GM12878 (cell line): Measurements from ENCODE around the gene FKTN. TPM values are rescaled to one million over a fixed set of nuclear protein-coding genes. Genes with fewer than 3 reads are reported as not detected.

ENCODE experiments used
- ATAC-seq: fragments of 200-7000 bp; cut with Tn5 transposase; 3 replicates; pipeline ENCODE4 v1.9.1; 2020; ENCODE audit warnings: mild to moderate bottlenecking, moderate library complexity
- BruUV-seq: library from RNA; stranded (reverse); fragments of 400-500 nt; replicated peaks from 2 replicates; lab custom pipeline; 2021; lab: Mats Ljungman, UMichigan
- CTCF ChIA-PET: fragments of 300-600 bp; sonication (Branson Sonifier 250); formaldehyde crosslinking; extraction: SDS; loops from one replicate; lab custom pipeline; 2021; ENCODE audit warnings: inconsistent platforms; lab: Yijun Ruan, JAX
- POLR2A ChIA-PET: fragments of 350-600 bp; formaldehyde crosslinking; extraction: SDS; loops from one replicate; lab custom pipeline; 2021; ENCODE audit warnings: inconsistent platforms; lab: Charles Lee
- RAD21 ChIA-PET: fragments of 300-600 bp; sonication (Branson Sonifier 250); formaldehyde crosslinking; loops from one replicate; lab custom pipeline; 2023; ENCODE audit warnings: antibody characterized with exemption; ENCODE audit not compliant: unreplicated experiment; lab: Charles Lee
- SMC1A ChIA-PET: fragments of 300-600 bp; sonication (Branson Sonifier 250); formaldehyde crosslinking; loops from one replicate; lab custom pipeline; 2023; ENCODE audit not compliant: unreplicated experiment, uncharacterized antibody; lab: Charles Lee
- DNase-seq: peaks from one replicate; pipeline ENCODE4 v3.0.0-alpha.2; 2011; ENCODE audit warnings: low read depth, low spot score
- FAIRE-seq: peaks from 3 replicates; lab custom pipeline; 2011; peaks lifted over from hg19 to GRCh38; lab: Jason Lieb, UNC
- H2AFZ ChIP-seq: 2 replicates; pipeline ENCODE4 v1.6.0; 2011; ENCODE audit warnings: low read depth, low read length, control low read depth; ENCODE audit not compliant: control insufficient read depth
- H3K27ac ChIP-seq: 2 replicates; pipeline ENCODE4 v1.5.1; 2011; ENCODE audit warnings: control low read depth; ENCODE audit not compliant: control insufficient read depth, insufficient read depth
- H3K27me3 ChIP-seq, 2 experiments: replicated peaks in 1 of 2; 2 replicates each; pipeline versions ENCODE4 v1.6.0 to v1.6.1; 2011; ENCODE audit warnings: low read length in 1 of 2; ENCODE audit not compliant: control insufficient read depth in 2 of 2, insufficient read depth in 2 of 2
- H3K36me3 ChIP-seq, 2 experiments: 2 replicates each; pipeline ENCODE4 v1.5.1; 2011; ENCODE audit warnings: low read length in 1 of 2; ENCODE audit not compliant: control insufficient read depth in 2 of 2, insufficient read depth in 2 of 2
- H3K4me1 ChIP-seq: 2 replicates; pipeline ENCODE4 v1.6.1; 2011; ENCODE audit warnings: mild to moderate bottlenecking, low read length, moderate library complexity, mixed read lengths; ENCODE audit not compliant: control insufficient read depth, insufficient read depth
- H3K4me2 ChIP-seq: 2 replicates; pipeline ENCODE4 v1.6.0; 2011; ENCODE audit warnings: control low read depth; ENCODE audit not compliant: control insufficient read depth, insufficient read depth
- H3K4me3 ChIP-seq: fragments of 200-600 bp; sonication (generic); 2 replicates; pipeline ENCODE4 v1.5.1; 2016
- H3K79me2 ChIP-seq: 2 replicates; pipeline ENCODE4 v1.6.0; 2011; ENCODE audit warnings: low read length; ENCODE audit not compliant: control insufficient read depth, insufficient read depth
- H3K9ac ChIP-seq: 2 replicates; pipeline ENCODE4 v1.8.0; 2011; ENCODE audit warnings: low read length, control low read depth, mixed read lengths; ENCODE audit not compliant: control insufficient read depth, insufficient read depth
- H3K9me3 ChIP-seq: replicated peaks from 3 replicates; pipeline ENCODE4 v1.5.1; 2011; ENCODE audit warnings: mild to moderate bottlenecking, low read length; ENCODE audit not compliant: control insufficient read depth, insufficient read depth
- H4K20me1 ChIP-seq: 2 replicates; pipeline ENCODE4 v1.6.0; 2011; ENCODE audit not compliant: control insufficient read depth, insufficient read depth
- BRCA1 ChIP-seq: IDR thresholded peaks from 2 replicates; pipeline ENCODE4 v1.6.1; 2011; ENCODE audit warnings: low read depth, low read length, improper control_type of control experiment
- CEBPB ChIP-seq, 2 experiments: fragments of 150-350 bp in 1 of 2; IDR thresholded peaks; 2 replicates each; pipeline ENCODE4 v1.6.1; 2012 to 2014; ENCODE audit warnings: low read depth in 2 of 2, low read length in 2 of 2, borderline replicate concordance in 1 of 2, inconsistent platforms in 1 of 2
- EGR1 ChIP-seq, 2 experiments: IDR thresholded peaks; 1 replicate in 1 of 2; 2 replicates in 1 of 2; pipeline ENCODE4 v1.6.1; 2011 to 2012; ENCODE audit warnings: low read depth in 2 of 2, low read length in 2 of 2, borderline replicate concordance in 1 of 2, mild to moderate bottlenecking in 1 of 2, moderate library complexity in 1 of 2
- HCFC1 ChIP-seq: fragments of 150-350 bp; IDR thresholded peaks from 2 replicates; pipeline ENCODE4 v1.6.1; 2014; ENCODE audit warnings: low read length
- IKZF1 ChIP-seq: fragments of 450-650 bp; conservative IDR thresholded peaks from 2 replicates; pipeline ENCODE4 v1.6.1; 2017; ENCODE audit warnings: antibody characterized with exemption, mild to moderate bottlenecking
- IRF4 ChIP-seq: IDR thresholded peaks from 2 replicates; pipeline ENCODE4 v1.6.1; 2011; ENCODE audit warnings: low read depth, low read length
- JUNB ChIP-seq: IDR thresholded peaks from 2 replicates; pipeline ENCODE4 v1.6.1; 2016; ENCODE audit warnings: antibody characterized with exemption, mild to moderate bottlenecking
- LARP7 ChIP-seq: fragments of 450-650 bp; IDR thresholded peaks from 2 replicates; pipeline ENCODE4 v1.6.1; 2017; ENCODE audit warnings: mild to moderate bottlenecking
- NR2F1 ChIP-seq: fragments of 450-650 bp; conservative IDR thresholded peaks from 2 replicates; pipeline ENCODE4 v1.6.1; 2017; ENCODE audit warnings: mild to moderate bottlenecking
- RELA ChIP-seq: fragments of 450-650 bp; IDR thresholded peaks from 2 replicates; pipeline ENCODE4 v1.8.0; 2014; ENCODE audit warnings: borderline replicate concordance; ENCODE audit not compliant: partially characterized antibody
- SIX5 ChIP-seq: IDR thresholded peaks from 2 replicates; pipeline ENCODE4 v1.6.1; 2011; ENCODE audit warnings: mild to moderate bottlenecking, low read depth, low read length, moderate library complexity; ENCODE audit not compliant: severe bottlenecking
- TCF12 ChIP-seq: IDR thresholded peaks from 2 replicates; pipeline ENCODE4 v1.6.1; 2011; ENCODE audit warnings: low read depth, mild to moderate bottlenecking, low read length
- YBX1 ChIP-seq: fragments of 450-650 bp; IDR thresholded peaks from 2 replicates; pipeline ENCODE4 v1.6.1; 2016; ENCODE audit warnings: antibody characterized with exemption
- ZNF207 ChIP-seq: fragments of 450-650 bp; IDR thresholded peaks from 2 replicates; pipeline ENCODE4 v1.6.1; 2014; ENCODE audit warnings: antibody characterized with exemption, mild to moderate bottlenecking, borderline replicate concordance
- WGBS: methylation state at CpG from one replicate; pipeline ENCODE4 v1.1.6; 2016; ENCODE audit warnings: low lambda C conversion rate; ENCODE audit not compliant: insufficient replicate concordance, insufficient coverage; ENCODE audit errors: missing lambda C conversion rate; 5-methylcytosine and 5-hydroxymethylcytosine counted together
- in situ Hi-C: fragments of 300-500 bp; cut with MboI; formaldehyde crosslinking; loops from 9 replicates; pipeline ENCODE4 v1.14.3; 2018; ENCODE audit warnings: mixed read lengths
- intact Hi-C: fragments of 100-400 bp; cut with micrococcal nuclease; formaldehyde crosslinking; loops from one replicate; pipeline ENCODE4 v1.14.2; 2022; ENCODE audit not compliant: unreplicated experiment
- polyA plus RNA-seq, 11 experiments: library from polyadenylated mRNA; depleted of rRNA in 4 of 11; unstranded in 6 of 11; stranded (reverse) in 5 of 11; fragments of >200 nt; fragmentation: Nextera tagmentation in 4 of 11; fragmentation: Illumina TruSeq in 1 of 11; extraction: Ambion mirVana in 4 of 11; extraction: Trizol in 1 of 11; gene quantifications; 1 replicate in 1 of 11; 2 replicates in 10 of 11; pipeline versions ENCODE4 v1.2.1 to v1.2.3, GENCODE V29; 2011 to 2016; ENCODE audit warnings: inconsistent platforms in 2 of 11, missing spikeins in 2 of 11, low read depth in 1 of 11
- total RNA-seq, 4 experiments: library from RNA; depleted of rRNA in 3 of 4; stranded (reverse); fragments of >200 nt in 3 of 4; fragmentation: Illumina TruSeq in 1 of 4; extraction: Trizol in 1 of 4; gene quantifications; 2 replicates each; pipeline versions ENCODE4 v1.2.1 to v1.2.3, GENCODE V29; 2013 to 2021
- TF ChIP-seq, protein P1 (sequence below): fragments of 450-650 bp; IDR thresholded peaks from 2 replicates; pipeline ENCODE4 v1.6.1; 2014; ENCODE audit warnings: mild to moderate bottlenecking
- TF ChIP-seq, protein P2 (sequence below): fragments of 450-650 bp; IDR thresholded peaks from 2 replicates; pipeline ENCODE4 v1.6.1; 2017; ENCODE audit warnings: mild to moderate bottlenecking, low read depth, inconsistent platforms; ENCODE audit not compliant: poor library complexity, severe bottlenecking
- TF ChIP-seq, protein P3 (sequence below): fragments of 450-650 bp; IDR thresholded peaks from 2 replicates; pipeline ENCODE4 v1.6.1; 2017; ENCODE audit warnings: antibody characterized with exemption, mild to moderate bottlenecking, moderate library complexity

The FKTN gene
- total and polyA plus RNA-seq, 10 of the 15 experiments (the other 5 are each of a cell fraction or from before 2014, with no cell fraction given) = 3.6 to 15.9 (median 10.6) TPM

DNA sequence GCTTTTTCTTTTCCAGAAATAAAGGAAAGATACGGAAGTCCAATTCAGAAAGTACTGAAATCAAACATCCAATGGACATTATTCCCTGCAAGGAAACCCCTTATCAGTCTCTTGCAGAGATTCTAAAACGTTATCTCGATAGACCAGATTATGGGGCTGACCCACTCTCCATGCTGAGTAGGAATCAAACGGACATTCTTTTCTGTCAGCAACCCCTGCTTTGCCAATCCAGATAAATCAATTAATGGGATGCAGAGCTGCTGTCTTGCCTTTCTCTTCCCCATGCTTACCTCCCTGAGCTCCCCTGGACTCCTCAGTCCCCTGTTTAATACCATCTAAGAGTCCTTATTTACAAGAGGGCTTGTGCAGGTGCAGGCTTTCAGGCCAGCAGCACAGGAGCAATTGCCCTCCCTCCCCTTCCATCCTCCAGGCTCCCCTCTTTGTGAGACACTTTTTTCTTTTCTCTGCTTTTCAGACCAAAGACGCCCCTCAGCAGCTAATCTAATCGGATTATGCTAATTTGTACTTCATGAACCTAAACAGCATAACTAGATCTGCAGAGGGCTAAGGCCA lies 118.5 kb downstream of the FKTN start:
- 57% methylated on average over 6 of the region's 6 CpGs for WGBS
- intact Hi-C loops = no loop called here
- Histone ChIP-seq H3K4me3 (no peak overlapping the region), H3K27ac (no peak overlapping the region), H3K36me3 (no peaks in the 10 kb centered on the region), H3K27me3 (no peaks in the 10 kb centered on the region), H4K20me1 (no peaks in the 10 kb centered on the region), H2AFZ (no peak overlapping the region), H3K79me2 (no peaks in the 10 kb centered on the region), H3K9me3 (peaks cover 1% of the 10 kb centered on the region; the same call in 2 of the 3 replicates), H3K9ac (no peak overlapping the region), H3K4me2 (no peak overlapping the region), H3K4me1 (peaks cover 4% of the 10 kb centered on the region; the same call in 1 of the 2 replicates)
- POLR2A ChIA-PET = no interaction called here
- no peak for DNase-seq
- in situ Hi-C loops = no loop called here
- SMC1A ChIA-PET = no interaction called here
- no TSS peak for BruUV-seq
- no peak for ATAC-seq
- CTCF ChIA-PET = no interaction called here
- TF ChIP-seq, protein P1, sequence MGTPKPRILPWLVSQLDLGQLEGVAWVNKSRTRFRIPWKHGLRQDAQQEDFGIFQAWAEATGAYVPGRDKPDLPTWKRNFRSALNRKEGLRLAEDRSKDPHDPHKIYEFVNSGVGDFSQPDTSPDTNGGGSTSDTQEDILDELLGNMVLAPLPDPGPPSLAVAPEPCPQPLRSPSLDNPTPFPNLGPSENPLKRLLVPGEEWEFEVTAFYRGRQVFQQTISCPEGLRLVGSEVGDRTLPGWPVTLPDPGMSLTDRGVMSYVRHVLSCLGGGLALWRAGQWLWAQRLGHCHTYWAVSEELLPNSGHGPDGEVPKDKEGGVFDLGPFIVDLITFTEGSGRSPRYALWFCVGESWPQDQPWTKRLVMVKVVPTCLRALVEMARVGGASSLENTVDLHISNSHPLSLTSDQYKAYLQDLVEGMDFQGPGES = no peak
- no peak for TF ChIP-seq IRF4
- TF ChIP-seq, protein P2, sequence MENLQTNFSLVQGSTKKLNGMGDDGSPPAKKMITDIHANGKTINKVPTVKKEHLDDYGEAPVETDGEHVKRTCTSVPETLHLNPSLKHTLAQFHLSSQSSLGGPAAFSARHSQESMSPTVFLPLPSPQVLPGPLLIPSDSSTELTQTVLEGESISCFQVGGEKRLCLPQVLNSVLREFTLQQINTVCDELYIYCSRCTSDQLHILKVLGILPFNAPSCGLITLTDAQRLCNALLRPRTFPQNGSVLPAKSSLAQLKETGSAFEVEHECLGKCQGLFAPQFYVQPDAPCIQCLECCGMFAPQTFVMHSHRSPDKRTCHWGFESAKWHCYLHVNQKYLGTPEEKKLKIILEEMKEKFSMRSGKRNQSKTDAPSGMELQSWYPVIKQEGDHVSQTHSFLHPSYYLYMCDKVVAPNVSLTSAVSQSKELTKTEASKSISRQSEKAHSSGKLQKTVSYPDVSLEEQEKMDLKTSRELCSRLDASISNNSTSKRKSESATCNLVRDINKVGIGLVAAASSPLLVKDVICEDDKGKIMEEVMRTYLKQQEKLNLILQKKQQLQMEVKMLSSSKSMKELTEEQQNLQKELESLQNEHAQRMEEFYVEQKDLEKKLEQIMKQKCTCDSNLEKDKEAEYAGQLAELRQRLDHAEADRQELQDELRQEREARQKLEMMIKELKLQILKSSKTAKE = no peak
- TF ChIP-seq HCFC1 = no peak
- no peak for TF ChIP-seq RELA
- TF ChIP-seq, protein P3, sequence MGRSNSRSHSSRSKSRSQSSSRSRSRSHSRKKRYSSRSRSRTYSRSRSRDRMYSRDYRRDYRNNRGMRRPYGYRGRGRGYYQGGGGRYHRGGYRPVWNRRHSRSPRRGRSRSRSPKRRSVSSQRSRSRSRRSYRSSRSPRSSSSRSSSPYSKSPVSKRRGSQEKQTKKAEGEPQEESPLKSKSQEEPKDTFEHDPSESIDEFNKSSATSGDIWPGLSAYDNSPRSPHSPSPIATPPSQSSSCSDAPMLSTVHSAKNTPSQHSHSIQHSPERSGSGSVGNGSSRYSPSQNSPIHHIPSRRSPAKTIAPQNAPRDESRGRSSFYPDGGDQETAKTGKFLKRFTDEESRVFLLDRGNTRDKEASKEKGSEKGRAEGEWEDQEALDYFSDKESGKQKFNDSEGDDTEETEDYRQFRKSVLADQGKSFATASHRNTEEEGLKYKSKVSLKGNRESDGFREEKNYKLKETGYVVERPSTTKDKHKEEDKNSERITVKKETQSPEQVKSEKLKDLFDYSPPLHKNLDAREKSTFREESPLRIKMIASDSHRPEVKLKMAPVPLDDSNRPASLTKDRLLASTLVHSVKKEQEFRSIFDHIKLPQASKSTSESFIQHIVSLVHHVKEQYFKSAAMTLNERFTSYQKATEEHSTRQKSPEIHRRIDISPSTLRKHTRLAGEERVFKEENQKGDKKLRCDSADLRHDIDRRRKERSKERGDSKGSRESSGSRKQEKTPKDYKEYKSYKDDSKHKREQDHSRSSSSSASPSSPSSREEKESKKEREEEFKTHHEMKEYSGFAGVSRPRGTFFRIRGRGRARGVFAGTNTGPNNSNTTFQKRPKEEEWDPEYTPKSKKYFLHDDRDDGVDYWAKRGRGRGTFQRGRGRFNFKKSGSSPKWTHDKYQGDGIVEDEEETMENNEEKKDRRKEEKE = no peak
- TF ChIP-seq ZNF207 = no peak
- TF ChIP-seq YBX1 = no peak
- no peak for TF ChIP-seq TCF12
- no peak for TF ChIP-seq JUNB
- TF ChIP-seq CEBPB (IDR thresholded peaks at IDR 0.05; ENCODE audit: borderline replicate concordance in 1 of 2, low read depth in 2 of 2, low read length in 2 of 2) = no peak
- TF ChIP-seq EGR1 (IDR thresholded peaks at IDR 0.05; ENCODE audit: borderline replicate concordance in 1 of 2, low read depth in 2 of 2, low read length in 2 of 2) = no peak
- TF ChIP-seq LARP7 = no peak
- no peak for TF ChIP-seq IKZF1
- TF ChIP-seq NR2F1 = no peak
- TF ChIP-seq SIX5 = no peak
- no peak for TF ChIP-seq BRCA1
- FAIRE-seq = no peak
- RAD21 ChIA-PET = no interaction called here
